HG02763 (cell line): ENCODE results near the gene UBE2D3.

Experiments used
- ATAC-seq: cut with Tn5 transposase; IDR thresholded peaks from one replicate; pipeline ENCODE4 v1.9.1; 2021; ENCODE audit warnings: mild to moderate bottlenecking, moderate library complexity; ENCODE audit not compliant: unreplicated experiment

UBE2D3 gene

DNA sequence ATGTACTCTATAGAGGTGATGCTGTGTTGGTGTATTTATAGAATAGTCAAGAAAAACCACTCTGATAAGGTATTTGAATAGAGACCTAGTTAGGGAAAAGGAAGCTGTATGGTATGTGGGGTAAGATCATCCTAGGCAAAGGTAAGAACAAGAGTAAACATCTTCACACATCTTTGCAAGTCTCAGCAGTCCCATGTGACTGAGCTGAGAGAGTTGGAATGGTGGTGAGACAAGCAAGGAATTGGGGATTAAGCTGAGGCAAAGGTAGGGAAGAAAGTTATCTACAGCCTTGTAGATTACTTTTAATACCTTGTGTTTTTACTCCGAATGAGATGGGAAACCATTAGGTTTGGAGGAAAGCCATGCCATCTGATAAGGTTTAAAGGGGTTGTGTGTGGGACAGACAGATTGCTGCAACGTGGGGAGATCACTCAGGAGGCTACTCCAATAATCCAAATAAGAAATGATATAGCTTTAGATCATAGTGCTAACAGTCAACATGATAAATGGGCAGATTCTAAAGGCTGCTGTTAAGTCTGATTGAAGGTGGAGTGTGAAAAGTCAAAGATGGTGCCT is 34.9 kb downstream of the UBE2D3 start:
- no peak for ATAC-seq

DNA sequence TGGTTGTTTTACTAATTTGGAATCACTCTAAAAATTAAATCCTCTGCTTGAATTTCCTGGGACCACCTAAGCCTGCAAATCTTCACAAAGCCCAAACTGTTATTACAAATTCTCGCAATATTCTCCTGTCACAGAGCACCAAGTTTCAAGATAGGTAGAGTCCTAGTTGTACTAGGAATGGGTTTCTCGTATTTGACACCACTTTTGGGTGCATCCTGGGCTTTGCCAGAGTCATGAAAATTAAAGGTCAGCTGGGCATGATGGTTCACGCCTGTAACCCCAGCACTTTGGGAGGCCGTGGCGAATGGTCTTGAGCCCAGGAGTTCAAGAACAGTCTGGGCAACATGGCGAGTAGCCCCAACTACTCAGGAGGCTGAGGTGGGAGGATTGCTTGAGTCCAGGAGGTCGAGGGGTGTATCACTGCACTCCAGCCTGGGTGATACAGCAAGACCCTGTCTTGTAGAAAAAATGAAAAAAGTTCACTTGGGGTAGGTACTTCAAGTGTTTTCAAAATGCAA is 36.0 kb downstream of the UBE2D3 start:
- ATAC-seq: no peak

DNA sequence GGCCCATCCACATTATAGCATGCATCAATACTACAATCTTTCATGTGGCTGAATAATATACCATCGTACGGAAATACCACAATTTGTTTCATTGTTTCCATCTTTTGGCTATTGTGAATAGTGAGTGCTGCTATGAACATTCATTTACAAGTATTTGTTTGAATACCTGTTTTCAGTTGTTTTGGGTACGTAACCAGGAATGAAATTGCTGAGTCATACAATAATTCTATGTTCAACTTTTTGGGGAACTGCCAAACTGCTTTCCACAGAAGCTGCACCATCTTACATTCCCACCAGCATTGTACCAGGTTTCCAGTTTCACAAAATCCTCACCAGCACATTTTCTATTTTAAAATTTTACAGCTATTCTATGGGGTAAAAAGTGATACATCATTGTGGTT is 38.0 kb downstream of the UBE2D3 start:
- no peak for ATAC-seq

DNA sequence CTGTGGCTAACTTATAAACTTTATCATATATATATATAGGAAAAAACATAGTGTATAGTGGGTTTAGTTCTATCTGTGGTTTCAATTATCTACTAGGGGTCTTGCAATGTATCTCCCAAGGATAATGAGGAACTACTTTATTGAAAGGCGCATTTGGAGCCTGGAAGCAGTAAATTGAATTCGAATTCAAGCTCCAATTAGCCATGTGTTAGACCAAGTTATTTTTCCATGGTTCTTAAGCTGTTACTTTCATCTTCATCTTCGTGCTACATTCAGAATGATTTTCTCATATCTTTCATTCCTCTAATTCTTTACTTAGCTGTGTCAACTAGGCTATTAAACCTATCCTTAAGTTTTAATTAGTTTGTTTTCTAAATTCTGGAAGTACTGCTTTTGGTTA is 39.4 kb downstream of the UBE2D3 start:
- no peak for ATAC-seq

DNA sequence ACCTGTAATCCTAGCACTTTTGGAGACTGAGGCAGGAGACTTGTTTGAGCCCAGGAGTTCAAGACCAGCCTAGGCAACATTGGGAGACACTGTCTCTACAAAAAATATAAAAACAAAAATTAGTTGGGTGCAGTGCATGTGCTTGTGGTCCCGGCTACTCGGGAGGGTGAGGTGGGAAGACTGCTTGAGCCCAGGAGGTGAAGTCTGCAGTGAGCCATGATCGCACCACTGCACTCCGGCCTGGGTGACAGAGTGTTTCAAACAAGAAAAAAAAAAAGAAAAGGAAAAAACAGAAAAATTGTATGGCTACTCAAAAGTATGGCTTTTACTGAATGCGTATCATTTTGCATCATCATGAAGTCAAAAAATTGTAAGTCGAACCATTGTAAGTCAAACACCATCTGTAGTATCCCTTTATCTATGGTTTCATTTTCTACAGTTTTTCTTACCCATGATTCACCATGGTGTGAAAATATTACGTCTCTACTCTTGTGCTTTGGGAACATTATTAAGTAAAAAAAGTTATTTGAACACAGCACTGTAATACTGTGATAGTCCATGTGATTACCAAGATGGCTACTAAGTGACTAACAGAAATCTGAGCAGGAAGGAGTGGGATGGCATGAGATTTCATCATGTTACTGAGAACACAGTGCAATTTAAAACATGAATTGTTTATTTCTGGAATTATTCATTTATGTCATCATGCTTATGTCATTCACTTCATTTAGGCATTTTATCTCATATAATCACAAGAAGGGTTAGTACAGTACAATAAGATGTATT is 40.1 kb downstream of the UBE2D3 start:
- ATAC-seq: no peak

GRCh38 chr4:102786279-102786678 is 41.1 kb downstream of the UBE2D3 start:
- no peak for ATAC-seq

- ATAC-seq: no peak
Measured at GRCh38 chr4:102783006-102783405, 44.3 kb downstream of the UBE2D3 start.

DNA sequence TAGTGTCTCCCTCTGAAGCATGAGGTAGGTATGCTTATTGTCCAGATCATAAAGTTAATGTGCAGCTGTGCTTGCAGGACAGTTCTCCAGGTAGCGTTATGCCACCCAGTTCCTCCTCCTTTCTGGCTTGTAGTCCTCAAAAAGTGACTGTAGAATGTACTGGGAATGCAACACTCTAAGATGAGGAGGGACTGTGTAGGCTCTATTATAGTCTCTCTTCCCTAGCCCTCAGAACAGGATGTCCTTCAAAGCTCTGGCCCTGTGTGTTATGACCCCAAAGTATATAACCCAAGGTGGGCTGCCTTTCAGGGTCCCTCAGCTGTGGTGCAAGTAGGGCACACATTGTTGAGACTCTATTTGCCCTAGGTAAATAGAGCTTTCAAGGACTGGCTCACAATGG is 45.8 kb downstream of the UBE2D3 start:
- no peak for ATAC-seq

DNA sequence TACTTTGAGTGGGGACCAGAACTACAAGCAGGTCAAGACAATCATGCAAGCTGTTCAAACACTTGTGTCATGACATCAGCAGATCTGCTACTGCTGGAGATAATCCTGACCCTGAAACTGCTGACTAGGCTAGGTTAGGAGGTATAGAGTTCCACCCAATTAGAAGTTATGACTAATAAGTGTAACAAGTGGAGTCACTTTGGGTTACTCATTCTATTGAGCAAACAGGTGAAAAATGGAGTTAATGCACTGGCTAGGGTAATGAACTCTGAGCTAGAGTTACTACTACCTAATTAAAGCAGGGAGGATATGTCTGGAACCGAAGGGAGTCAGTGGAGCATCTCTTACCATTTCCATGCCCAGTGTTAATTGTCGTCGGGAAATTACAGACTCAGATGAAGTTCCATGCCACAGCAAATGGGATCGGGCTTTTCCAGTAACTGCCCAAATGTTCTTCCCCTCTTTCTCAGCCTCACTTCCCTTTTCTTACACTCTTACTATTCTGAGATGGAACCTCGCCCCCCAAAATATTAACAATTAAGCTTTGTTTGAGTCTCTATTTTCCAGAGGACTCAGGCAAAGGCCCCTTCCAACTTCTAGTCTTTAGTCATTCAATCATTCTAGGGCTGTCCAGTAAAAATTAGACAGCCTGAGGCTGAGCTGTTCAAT is 46.7 kb downstream of the UBE2D3 start:
- ATAC-seq: no peak

- no peak for ATAC-seq
Measured at GRCh38 chr4:102779204-102779603, 48.1 kb downstream of the UBE2D3 start.

- no peak for ATAC-seq
Measured at GRCh38 chr4:102778720-102779119, 48.6 kb downstream of the UBE2D3 start.

DNA sequence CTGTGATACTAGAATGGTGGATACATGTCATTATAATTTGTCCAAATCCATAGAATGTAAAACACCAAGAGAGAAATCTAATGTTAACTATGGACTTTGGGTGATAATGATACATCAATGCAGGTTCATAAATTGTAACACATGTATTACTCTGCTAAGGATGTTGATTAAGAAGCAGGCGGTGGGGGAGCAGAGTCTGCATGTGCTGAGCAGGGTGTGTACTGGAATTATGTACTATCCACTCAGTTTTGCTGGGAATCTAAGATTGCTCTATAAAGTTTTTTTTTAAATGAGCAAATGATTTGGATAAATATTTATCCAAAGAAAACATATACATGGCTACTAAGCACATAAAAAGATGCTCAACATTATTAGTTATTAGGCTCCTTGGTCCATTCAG is 51.5 kb downstream of the UBE2D3 start:
- no peak for ATAC-seq

GRCh38 chr4:102774254-102774653 is 53.1 kb downstream of the UBE2D3 start:
- ATAC-seq: no peak

- no peak for ATAC-seq
Measured at GRCh38 chr4:102772738-102773340, 54.5 kb downstream of the UBE2D3 start.

DNA sequence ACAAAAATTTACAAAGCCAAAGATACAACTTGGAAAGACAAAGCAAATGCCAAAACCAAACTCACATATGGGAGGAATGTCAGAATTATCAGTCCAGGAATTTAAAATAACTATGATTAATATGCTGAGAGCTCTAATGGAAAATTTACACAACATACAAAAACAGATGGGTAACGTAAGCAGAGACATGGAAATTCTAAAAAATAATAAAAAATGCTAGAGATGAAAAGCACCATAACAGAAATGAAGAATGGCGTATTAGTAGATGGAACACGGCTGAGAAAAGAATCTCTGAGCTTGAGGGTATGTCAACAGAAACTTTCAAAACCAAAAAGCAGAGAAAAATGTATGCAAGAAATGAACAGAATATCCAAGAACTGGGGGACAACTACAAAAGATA is 62.5 kb downstream of the UBE2D3 start:
- no peak for ATAC-seq

- no peak for ATAC-seq
Measured at GRCh38 chr4:102761906-102762305, 65.4 kb downstream of the UBE2D3 start.

DNA sequence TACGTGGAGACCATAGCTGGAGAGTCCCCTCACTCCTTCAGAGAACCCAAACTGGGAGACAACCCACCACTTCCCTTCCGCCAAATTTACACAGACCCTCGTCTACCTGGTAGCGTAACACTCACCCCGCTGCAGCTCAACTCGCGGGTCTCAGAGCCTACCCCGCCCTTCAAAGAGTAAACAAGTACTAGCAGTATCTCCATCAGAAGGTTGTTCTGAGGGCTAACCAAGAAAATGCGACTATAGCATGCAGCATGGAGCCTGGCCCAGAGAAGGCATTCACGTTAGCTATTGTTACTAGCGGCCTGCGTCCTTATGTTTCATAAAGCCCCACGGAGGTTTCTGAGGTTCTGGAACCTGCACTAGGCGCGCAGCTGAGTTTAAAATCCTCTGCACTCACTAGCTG is 66.1 kb downstream of the UBE2D3 start:
- ATAC-seq: no peak

DNA sequence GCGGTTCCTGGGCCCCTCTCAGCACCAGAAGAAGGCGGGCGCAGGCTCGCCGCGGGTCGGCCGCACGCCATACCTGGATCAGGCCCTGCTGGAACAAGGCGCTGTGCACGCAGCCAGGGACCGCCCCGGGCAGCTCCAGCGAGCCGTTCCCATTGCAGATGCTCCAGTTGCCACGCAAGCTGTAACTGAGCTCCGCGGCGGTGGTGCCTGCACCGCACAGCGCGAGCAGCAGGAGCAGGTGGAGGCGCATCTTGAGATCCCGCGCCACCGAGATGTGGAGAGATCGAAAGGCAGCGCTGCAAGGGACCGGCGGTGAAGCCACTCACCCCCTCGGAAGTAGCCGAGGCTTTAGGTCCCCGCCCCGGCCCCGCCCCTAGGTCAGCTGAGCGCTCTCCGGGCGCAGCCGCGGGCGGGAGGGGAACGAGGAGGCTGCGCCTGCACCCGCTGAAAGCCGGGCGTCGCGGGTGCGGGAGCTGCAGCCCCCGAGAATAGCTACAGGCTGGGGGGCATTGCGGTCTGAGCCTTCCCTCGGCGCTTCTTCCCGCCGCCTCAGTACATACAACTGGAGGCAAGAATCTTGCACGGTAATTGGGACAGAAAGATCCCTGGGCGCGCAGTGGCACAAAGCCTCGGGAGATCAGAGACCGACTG is 66.6 kb downstream of the UBE2D3 start, which contains the start of gene MANBA:
MANBA (minus strand) TSS at position 324 of the 651 bp plus-strand sequence; CDS start at position 250, 74 bp downstream.
- ATAC-seq: peak; percentile 92

- peak; percentile 51 for ATAC-seq
Measured at GRCh38 chr4:102759831-102760644, 67.3 kb downstream of the UBE2D3 start.
